Measurements from ENCODE around the gene HDAC11.

DNA sequence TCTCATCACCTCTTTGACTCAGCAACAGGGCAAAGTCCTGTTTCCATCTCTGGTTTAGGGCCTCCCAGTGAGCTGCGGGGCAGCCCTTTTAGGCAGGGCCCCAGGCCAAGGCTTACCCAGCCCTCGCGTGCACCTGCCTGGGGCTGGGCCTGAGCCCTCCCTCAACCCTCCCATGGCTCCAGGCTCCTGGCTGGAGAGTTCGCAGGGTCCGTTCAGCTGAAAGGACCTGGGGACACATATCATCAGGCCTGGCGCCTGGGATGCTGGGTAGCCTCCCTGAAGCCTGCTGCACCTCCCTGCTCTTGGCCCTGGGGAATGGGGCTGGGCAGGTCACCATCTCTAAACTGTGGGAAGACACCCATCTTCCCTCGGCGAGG lies 29.7 kb downstream of the HDAC11 start:
- TF ChIP-seq, protein P1, sequence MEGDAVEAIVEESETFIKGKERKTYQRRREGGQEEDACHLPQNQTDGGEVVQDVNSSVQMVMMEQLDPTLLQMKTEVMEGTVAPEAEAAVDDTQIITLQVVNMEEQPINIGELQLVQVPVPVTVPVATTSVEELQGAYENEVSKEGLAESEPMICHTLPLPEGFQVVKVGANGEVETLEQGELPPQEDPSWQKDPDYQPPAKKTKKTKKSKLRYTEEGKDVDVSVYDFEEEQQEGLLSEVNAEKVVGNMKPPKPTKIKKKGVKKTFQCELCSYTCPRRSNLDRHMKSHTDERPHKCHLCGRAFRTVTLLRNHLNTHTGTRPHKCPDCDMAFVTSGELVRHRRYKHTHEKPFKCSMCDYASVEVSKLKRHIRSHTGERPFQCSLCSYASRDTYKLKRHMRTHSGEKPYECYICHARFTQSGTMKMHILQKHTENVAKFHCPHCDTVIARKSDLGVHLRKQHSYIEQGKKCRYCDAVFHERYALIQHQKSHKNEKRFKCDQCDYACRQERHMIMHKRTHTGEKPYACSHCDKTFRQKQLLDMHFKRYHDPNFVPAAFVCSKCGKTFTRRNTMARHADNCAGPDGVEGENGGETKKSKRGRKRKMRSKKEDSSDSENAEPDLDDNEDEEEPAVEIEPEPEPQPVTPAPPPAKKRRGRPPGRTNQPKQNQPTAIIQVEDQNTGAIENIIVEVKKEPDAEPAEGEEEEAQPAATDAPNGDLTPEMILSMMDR (conservative IDR thresholded peaks at IDR 0.05; ENCODE audit: low read length) = no peak
- no peak for TF ChIP-seq EZH2phosphoT487 (IDR thresholded peaks at IDR 0.05; ENCODE audit: borderline replicate concordance, low read depth, low read length)

All from OCI-LY7 (cell line).